ENCODE data around the gene AGTRAP. TPM values are rescaled to one million over a fixed set of nuclear protein-coding genes. Genes with fewer than 3 reads are reported as not detected.

The AGTRAP gene
- total and polyA plus RNA-seq, 2 of the 4 experiments (the other 2 are of a cell fraction): 21.5 to 57.7 TPM

- Histone ChIP-seq H2BK120ac (ENCODE audit: low read depth, low read length) (no peak overlapping the region), H3K36me3 (ENCODE audit: control insufficient read depth, insufficient read depth, low read length) (peaks cover 50% of the 10 kb centered on the region), H2BK5ac (ENCODE audit: low read depth, low read length, poor library complexity, severe bottlenecking) (no peak overlapping the region), H3K27me3 (ENCODE audit: control insufficient read depth, insufficient read depth, low read length) (no peaks in the 10 kb centered on the region), H3K4me3 (ENCODE audit: insufficient read depth, low read depth, low read length) (no peak overlapping the region), H2AK9ac (replicated peaks; ENCODE audit: low read depth, low read length, poor library complexity) (peak overlapping the region; percentile 47), H2AK5ac (ENCODE audit: low read depth, low read length) (no peak overlapping the region), H4K91ac (ENCODE audit: insufficient read depth, low read depth, low read length) (no peak overlapping the region), H3K27ac (ENCODE audit: insufficient read depth, low read length) (no peak overlapping the region), H4K20me1 (ENCODE audit: insufficient read depth, low read length) (no peaks in the 10 kb centered on the region), H2AFZ (replicated peaks; ENCODE audit: low read length, poor library complexity) (peak overlapping the region; percentile 23), H3K23ac (ENCODE audit: low read depth, low read length) (no peak overlapping the region), H3K14ac (replicated peaks; ENCODE audit: low read depth, low read length) (no peak overlapping the region), H4K8ac (ENCODE audit: low read depth in 2 of 2, low read length in 2 of 2) (no peak overlapping the region), H4K5ac (ENCODE audit: low read depth, low read length) (no peak overlapping the region), H3K79me1 (ENCODE audit: low read depth in 1 of 2, low read length in 2 of 2) (peaks cover 0 to 13% of the 10 kb centered on the region in 2 experiments; a peak in 2 of 4 replicates), H2BK15ac (ENCODE audit: low read depth, low read length) (no peak overlapping the region), H3K9me1 (ENCODE audit: insufficient read depth, low read length) (peaks cover 26% of the 10 kb centered on the region), H3K4ac (ENCODE audit: low read depth, low read length) (no peak overlapping the region), H3K4me2 (ENCODE audit: low read depth, low read length) (no peak overlapping the region), H3K9me3 (ENCODE audit: control insufficient read depth, insufficient read depth, low read length) (no peaks in the 10 kb centered on the region), H3K9ac (ENCODE audit: low read depth, low read length) (no peak overlapping the region), H2BK20ac (ENCODE audit: low read depth, low read length) (no peak overlapping the region), H3K4me1 (ENCODE audit: control insufficient read depth, insufficient read depth, low read length) (peaks cover 30% of the 10 kb centered on the region), H3K56ac (ENCODE audit: extremely low read depth, insufficient read depth, low read length) (no peak overlapping the region), H3K18ac (ENCODE audit: low read depth, low read length) (no peak overlapping the region)
- no peak for TF ChIP-seq POLR2A (IDR thresholded peaks at IDR 0.05; ENCODE audit: low read depth, low read length)
- intact Hi-C loops (cut with micrococcal nuclease): no loop called here
- in situ Hi-C loops (cut with MboI; ENCODE audit: low sequenced_read_pairs): no loop called here
- ChIA-PET POLR2A (ENCODE audit: unreplicated experiment) (no interaction called here), CTCF (no interaction called here)
- no CpG with 5 or more reads among the region's 15 CpGs for WGBS, 2 experiments (ENCODE audit: extremely low coverage in 2 of 2, insufficient read length in 1 of 2)
- dilution Hi-C loops (cut with HindIII; ENCODE audit: low sequenced_read_pairs, unreplicated experiment): no loop called here
- ATAC-seq (ENCODE audit: low read depth) (no peak), DNase-seq (no peak)
- no TSS peak for BruUV-seq (replicated peaks)
Measured at GRCh38 chr1:11793819-11794218, 57.9 kb downstream of the AGTRAP start.

Data from IMR-90 (cell line).